Keratinocyte (primary cell): Measurements from ENCODE around the gene KIAA1191.

ENCODE experiments used
- EZH2 ChIP-seq: IDR thresholded peaks from one replicate; pipeline ENCODE4 v1.6.1; 2012; ENCODE audit warnings: inconsistent platforms, mild to moderate bottlenecking, low read length, moderate library complexity
- TF ChIP-seq, protein P1 (sequence below), 3 experiments: IDR thresholded peaks in 1 of 3; conservative IDR thresholded peaks in 1 of 3; optimal IDR thresholded peaks in 1 of 3; 2 replicates in 2 of 3; 3 replicates in 1 of 3; pipeline versions ENCODE3 to v1.5.1; 2011; ENCODE audit warnings: low read length in 3 of 3, mild to moderate bottlenecking in 3 of 3, moderate library complexity in 2 of 3, control low read depth in 1 of 3, inconsistent platforms in 1 of 3; ENCODE audit not compliant: insufficient read depth in 2 of 3; ENCODE audit errors: extremely low read depth in 1 of 3

GRCh38 chr5:176394096-176394495, 32.5 kb upstream of the KIAA1191 start:
- no peak for TF ChIP-seq EZH2
- TF ChIP-seq, protein P1, sequence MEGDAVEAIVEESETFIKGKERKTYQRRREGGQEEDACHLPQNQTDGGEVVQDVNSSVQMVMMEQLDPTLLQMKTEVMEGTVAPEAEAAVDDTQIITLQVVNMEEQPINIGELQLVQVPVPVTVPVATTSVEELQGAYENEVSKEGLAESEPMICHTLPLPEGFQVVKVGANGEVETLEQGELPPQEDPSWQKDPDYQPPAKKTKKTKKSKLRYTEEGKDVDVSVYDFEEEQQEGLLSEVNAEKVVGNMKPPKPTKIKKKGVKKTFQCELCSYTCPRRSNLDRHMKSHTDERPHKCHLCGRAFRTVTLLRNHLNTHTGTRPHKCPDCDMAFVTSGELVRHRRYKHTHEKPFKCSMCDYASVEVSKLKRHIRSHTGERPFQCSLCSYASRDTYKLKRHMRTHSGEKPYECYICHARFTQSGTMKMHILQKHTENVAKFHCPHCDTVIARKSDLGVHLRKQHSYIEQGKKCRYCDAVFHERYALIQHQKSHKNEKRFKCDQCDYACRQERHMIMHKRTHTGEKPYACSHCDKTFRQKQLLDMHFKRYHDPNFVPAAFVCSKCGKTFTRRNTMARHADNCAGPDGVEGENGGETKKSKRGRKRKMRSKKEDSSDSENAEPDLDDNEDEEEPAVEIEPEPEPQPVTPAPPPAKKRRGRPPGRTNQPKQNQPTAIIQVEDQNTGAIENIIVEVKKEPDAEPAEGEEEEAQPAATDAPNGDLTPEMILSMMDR (optimal IDR thresholded peaks at IDR 0.05 in 1 of 3, IDR thresholded peaks at IDR 0.05 in 1 of 3, conservative IDR thresholded peaks at IDR 0.05 in 1 of 3; ENCODE audit: extremely low read depth in 1 of 3, insufficient read depth in 2 of 3, low read length in 3 of 3): no peak
